Measurements from ENCODE around the gene TM2D1.

GRCh38 chr1:61724813-61725694 is at the start of gene TM2D1:
- TF ChIP-seq CTCF (IDR thresholded peaks at IDR 0.05) (no peak), POLR2A (IDR thresholded peaks at IDR 0.05) (peak; percentile 72 to 88), EP300 (IDR thresholded peaks at IDR 0.05) (peak in 1 of 4 donors; percentile 6), POLR2AphosphoS5 (IDR thresholded peaks at IDR 0.05) (peak; percentile 83 to 94 (median 92))
